NCI-H460 (cell line): ENCODE data around the gene FAM193A. TPM values are rescaled to one million over a fixed set of nuclear protein-coding genes. Genes with fewer than 3 reads are reported as not detected.

Source experiments
- DNase-seq: peaks from one replicate; pipeline ENCODE4 v3.0.0-alpha.2; 2016; ENCODE audit warnings: low read depth; ENCODE audit errors: extremely low read depth
- polyA plus RNA-seq: library from polyadenylated mRNA; depleted of rRNA; stranded (reverse); fragments of >200 nt; gene quantifications from 2 replicates; pipeline ENCODE4 v1.2.3, GENCODE V29; 2014; cell fraction: nucleus; rRNA removed
- total RNA-seq: library from RNA; depleted of rRNA; stranded (reverse); fragments of >200 nt; shearing (Covaris generic); gene quantifications from 2 replicates; pipeline ENCODE4 v1.2.3, GENCODE V29; 2014; rRNA removed

Gene FAM193A, protein sequence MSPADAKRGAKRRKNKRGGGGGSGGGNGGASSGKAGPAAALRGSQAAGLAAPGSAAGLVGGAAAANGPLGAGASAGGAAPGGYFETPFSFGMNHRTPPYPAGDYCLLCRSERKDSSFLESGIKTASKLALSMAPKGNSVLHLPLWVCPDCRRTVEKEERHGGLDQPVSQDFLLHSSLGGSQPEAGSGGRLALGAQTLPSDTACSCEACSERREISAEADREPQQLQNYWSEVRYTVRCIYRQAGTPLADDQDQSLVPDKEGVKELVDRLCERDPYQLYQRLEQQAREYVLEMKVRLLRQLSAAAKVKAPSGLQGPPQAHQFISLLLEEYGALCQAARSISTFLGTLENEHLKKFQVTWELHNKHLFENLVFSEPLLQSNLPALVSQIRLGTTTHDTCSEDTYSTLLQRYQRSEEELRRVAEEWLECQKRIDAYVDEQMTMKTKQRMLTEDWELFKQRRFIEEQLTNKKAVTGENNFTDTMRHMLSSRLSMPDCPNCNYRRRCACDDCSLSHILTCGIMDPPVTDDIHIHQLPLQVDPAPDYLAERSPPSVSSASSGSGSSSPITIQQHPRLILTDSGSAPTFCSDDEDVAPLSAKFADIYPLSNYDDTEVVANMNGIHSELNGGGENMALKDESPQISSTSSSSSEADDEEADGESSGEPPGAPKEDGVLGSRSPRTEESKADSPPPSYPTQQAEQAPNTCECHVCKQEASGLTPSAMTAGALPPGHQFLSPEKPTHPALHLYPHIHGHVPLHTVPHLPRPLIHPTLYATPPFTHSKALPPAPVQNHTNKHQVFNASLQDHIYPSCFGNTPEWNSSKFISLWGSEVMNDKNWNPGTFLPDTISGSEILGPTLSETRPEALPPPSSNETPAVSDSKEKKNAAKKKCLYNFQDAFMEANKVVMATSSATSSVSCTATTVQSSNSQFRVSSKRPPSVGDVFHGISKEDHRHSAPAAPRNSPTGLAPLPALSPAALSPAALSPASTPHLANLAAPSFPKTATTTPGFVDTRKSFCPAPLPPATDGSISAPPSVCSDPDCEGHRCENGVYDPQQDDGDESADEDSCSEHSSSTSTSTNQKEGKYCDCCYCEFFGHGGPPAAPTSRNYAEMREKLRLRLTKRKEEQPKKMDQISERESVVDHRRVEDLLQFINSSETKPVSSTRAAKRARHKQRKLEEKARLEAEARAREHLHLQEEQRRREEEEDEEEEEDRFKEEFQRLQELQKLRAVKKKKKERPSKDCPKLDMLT (N-terminal part only)
- total RNA-seq = 9.8 and 12.2 TPM in 2 replicates
- 6.7 and 10.1 TPM in 2 replicates for polyA plus RNA-seq

DNA sequence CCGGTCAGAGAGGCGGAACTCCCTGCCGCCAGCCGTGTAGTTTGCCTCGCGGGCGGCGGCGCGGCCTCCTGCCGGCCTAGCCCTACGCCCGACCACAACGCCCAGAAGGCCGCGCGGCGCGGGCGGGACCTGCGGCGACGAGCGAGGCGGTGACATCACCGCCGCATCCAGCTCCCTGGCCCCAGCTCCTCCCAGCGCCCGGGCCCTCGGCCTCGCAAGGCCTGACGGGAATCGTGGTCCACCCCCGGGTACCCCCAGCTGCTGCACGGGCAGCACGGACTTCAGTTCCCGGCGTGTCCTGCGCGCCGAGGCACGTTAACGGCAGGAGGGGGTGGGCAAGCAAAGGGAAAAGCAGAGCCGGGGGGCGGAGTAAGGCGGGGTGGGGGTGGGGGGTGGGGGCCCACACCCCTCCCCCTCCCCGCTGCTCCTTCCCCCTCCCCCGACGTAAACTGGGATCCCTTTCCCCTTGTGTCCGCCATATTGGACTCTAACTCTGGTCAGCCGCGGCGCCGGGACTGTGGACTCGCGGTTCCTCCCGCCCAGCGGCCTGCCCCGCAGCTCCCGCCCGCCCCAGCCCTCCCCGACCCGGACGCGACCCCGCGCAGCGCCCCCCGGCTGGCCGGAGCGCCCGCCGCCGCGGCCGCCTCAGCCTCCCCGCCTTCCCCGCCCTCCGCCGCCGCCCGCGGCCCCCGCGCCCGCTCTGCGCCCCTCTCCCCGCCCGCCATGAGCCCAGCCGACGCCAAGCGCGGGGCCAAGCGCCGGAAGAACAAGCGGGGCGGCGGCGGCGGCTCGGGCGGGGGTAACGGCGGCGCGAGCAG, at the start of gene FAM193A:
Gene FAM193A, plus strand, starts transcription at position 455 of the 818 bp plus-strand sequence. Its CDS starts 269 bp downstream, at position 724.
- DNase-seq = peak; percentile 98

DNA sequence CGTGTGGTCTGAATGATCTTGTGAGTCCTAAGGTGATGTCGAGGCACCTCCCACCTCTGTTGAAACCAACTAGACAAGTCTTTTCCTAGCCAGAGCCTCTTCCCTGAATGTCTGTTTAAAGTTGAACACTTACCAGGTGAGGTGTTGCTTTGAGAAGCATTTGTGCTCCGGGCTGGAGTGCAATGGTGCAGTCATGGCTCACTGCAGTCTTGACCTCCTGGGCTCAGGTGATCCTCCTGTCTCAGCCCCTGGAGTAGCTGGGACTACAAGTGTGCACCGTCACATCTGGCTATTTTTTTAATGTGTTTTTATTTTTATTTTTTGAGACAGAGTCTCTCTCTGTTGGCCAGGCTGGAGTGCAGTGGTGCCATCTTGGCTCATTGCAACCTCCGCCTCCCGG, 49.5 kb upstream of the FAM193A start:
- no peak for DNase-seq

DNA sequence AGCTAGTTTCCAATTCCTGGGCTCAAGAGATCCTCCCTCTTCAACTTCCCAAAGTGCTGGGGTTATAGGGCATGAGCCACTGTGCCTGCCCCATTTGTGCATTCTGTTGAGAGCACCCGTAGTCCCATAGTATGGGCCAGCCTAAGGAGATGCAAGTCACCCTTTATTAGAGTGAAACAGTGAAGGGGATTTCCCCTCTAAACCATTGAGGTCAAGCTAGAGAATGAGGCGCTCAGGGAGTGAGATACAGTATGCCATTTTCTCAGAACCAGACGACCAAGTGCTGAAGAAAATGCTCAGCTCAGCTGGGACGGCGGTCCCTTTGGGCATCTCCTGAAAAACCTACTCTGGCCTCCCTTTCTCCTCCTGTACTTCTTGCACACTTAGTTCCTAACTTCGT, 48.8 kb upstream of the FAM193A start:
- no peak for DNase-seq

DNA sequence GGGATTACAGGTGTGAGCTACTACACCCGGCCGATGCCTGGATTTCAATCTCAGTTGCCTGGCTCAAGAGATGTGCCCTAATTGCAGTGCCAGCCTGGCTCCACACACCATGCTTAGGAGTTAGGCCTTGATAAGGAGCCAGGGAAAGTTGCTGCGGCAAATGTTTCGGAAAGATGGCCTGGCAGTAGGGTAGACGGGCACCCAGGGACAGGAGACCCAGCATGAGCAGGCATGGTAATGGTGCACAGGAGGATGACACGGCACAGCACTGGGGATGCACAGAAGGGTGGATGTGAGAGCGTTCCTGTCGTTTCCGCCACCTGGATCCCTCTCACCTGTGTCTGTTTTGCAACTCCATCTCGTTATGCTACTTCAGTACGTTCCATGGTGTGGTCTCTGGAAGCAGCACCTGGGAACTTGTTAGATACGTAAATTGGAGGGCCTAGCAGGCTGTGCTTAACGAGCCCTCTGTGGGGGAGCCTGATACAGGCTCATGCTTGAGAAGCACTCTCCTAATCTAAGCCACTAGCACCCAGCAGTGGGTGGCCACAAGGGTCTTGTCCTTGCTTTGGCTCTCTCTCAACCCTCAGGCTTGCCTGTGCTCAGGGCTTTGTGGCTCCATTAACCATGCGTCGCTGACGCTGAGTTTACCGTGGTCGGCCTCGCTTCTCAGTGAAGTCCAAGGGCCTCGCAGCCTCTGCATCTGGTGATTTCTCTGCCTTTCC, 47.2 kb upstream of the FAM193A start:
- DNase-seq = no peak

DNA sequence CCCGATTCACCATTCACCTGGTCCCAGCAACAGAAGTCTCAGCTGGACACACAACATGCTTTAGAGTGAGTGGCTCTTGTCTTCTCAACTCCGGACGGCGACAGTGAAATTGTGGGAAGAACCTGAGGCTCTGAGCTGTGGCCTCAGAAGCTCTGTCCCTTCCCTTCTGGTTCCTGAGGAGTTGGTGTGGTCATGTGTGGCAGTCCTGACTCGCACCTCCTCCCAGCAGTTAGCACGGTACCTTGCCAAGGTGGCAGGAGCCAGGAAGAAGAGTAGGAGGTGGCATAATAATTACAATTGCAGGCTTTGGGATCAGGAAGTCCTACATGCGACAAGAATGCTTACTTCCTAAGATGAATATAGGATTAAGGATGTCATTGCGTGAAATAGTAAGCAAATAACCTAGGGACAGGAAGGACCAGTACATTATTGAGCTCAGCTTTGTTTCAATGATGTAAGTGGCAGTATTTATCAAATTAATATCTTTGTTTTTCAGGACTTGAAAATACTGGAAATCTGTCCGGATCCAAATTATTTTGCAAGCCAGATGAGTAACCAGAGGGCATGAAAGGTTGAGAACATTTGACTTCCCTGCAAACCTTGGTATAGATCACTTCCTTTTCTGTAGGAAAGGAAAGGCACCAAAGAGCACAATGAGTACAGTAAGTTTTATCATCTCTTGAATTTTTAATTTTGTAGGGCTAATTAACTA, 46.5 kb upstream of the FAM193A start:
- DNase-seq = peak; percentile 1

DNA sequence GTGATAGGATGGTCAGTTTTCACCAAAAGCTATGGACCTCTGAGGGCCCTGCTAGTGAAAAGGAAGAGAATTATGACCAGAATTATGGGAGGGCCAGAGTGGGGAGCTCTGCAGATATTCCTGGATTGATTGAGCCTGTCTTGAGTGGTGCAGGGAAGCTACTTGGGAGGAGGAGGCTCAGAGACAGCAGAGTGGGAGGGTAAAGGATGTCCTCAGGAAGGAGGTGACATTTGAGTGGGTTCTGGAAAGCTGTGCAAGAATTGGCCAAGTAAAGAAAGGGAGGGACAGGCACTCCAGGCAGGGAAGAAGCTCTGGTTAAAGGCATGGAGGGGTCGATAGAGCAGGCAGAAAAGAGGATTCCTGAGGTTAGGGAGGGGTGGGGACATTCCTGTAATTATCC, 43.5 kb upstream of the FAM193A start:
- DNase-seq = no peak

DNA sequence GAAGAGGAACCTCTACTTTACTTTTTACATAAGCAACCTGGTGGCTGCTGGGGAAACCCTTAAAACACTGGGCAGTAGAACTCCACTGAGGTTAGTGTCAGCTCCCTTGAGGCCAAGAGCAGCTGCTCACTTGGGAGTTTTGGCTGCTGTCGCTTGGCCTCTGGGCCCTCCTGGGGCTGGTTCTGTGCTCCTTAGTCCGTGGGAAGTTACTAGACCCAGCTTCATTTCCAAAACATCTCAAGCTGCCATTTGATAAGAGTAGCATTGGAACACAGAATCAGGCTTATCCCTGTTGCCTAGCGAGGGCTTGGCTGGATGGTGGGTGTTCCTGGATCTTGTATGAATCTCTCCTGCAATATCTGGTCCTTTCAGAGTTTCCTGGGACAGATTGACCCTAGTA, 41.5 kb upstream of the FAM193A start:
- DNase-seq = no peak

DNA sequence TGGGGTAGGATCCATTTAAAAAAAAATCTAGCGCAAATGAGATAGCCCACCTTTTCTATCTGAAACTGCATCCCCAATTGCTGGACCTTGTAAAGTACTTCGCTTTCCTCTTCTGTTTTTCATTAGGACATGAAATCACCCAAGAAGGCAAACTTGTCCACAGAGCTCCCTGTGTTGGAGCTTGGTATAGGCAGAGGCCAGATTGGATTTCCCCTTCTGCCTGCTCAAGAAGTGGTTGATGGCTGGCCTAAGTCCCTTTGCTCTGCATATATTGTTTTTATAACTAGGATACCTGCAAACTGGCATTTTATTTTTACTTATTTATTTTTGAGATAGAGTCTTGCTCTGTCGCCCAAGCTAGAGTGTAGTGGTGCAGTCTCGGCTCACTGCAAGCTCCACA, 39.1 kb upstream of the FAM193A start:
- DNase-seq = no peak

DNA sequence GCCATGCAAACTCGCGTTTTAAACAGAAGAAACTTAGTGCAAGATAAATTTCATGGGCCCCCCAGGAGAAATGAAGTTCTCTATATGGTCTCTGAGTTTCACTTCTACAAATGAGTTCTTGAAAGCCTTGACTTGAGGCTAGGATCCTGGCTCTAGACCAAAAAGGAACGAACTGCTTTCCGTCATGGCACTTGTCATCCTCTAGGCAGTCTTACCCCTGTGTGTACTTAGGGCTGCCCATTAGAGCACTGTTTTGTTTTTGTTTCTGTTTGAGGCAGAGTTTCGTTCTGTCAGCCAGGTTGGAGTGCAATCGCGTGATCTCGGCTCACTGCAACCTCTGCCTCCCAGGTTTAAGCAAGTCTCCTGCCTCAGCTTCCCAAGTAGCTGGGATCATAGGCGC, 38.5 kb upstream of the FAM193A start:
- DNase-seq = no peak

DNA sequence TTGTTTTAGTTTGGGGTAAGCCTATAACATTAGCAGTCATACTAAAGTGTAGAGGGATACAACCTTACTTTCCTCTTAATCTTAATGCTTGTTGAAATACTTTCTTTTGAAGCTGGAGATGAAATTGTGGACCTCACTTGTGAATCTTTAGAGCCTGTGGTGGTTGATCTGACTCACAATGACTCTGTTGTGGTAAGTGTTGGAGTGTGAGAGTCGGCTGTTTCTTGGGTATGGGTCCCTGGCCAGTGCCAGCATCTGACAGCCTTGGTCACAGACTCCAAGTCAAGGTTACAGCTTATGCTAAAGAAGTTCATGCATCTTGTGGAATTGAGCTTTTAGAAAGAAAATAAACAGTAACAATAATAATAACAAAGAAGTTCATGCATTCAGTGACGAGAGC, 35.9 kb upstream of the FAM193A start:
- no peak for DNase-seq

DNA sequence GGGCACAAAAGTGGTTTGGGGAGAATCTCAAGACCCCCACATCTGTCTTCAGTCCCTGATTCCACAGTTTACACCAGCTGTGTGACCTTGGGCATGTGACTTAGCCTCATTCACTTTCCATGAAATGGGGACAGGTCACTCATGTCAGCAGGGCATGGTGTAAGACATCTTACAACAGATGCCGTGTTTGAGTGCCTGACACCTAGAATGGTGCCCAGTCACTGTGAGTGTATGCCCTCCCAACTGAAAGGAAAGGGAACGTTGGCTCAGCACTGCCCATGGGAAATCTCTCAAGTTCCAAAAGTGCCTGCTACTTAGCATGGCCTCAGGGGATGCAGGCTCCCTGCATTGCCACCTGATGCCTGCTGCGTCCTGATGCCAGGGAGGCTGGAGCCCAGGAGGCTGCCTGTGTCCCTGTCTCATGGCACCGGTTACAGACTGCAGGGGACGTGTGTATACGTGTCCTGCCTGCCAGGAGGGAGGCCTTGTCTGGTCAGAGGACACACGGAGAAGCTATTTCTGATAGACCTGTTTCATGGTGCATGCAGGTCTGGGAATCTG, 35.3 kb upstream of the FAM193A start:
- no peak for DNase-seq

DNA sequence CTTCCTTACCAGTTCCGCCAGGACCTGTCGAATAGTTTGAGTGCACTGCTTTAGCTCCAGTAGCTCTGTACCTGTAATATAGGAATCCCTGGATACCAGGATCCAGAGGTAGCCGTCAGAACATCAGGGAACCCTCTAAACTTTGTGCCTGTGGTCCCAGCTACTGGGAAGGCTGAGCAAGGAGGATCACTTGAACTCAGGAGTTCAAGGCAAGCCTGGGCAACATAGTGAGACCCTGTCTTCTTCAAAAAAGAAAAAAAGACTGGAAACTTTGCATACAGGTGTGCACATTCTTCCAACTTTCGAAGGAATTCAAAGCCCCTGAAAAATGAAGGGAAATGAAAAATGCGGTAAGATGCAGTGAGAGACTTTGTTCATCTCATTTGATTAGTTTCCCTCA, 32.6 kb upstream of the FAM193A start:
- DNase-seq = no peak

DNA sequence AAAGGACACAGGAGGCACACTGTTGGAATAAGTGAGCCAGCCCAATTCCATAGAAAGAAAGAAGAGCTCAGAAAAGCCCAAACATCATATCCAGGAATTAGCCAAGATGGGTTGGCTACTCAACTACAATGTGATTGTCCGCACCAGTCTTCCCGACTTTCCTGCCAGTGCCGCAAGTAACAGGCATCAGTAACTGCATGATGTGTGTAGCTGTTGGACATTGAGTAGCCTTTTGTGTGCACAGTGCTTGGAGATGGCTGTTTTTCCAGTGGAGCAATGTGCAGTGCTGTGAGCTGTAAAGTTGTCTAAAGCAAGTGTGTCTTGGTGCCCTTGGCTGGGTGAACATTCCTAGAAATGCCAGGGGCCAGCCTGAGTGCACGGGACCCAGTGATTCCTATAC, 29.2 kb upstream of the FAM193A start:
- DNase-seq = no peak

DNA sequence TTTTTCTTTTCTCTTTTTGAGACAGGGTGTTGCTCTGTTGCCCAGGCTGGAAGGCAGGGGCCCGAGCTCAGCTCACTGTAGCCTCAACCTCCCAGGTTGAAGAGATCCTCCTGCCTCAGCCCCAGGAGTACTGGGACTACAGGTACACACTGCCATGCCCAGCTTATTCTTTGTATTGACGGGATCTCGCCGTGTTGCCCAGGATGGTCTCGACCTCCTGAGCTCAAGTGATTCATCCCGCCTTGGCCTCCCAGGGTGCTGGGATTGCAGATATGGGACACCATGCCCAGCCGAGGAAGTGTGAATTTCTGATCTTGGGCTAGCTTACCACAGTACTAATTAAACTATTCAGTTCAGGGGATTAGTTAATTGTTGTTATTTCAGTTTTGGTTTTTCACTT, 28.6 kb upstream of the FAM193A start:
- no peak for DNase-seq

DNA sequence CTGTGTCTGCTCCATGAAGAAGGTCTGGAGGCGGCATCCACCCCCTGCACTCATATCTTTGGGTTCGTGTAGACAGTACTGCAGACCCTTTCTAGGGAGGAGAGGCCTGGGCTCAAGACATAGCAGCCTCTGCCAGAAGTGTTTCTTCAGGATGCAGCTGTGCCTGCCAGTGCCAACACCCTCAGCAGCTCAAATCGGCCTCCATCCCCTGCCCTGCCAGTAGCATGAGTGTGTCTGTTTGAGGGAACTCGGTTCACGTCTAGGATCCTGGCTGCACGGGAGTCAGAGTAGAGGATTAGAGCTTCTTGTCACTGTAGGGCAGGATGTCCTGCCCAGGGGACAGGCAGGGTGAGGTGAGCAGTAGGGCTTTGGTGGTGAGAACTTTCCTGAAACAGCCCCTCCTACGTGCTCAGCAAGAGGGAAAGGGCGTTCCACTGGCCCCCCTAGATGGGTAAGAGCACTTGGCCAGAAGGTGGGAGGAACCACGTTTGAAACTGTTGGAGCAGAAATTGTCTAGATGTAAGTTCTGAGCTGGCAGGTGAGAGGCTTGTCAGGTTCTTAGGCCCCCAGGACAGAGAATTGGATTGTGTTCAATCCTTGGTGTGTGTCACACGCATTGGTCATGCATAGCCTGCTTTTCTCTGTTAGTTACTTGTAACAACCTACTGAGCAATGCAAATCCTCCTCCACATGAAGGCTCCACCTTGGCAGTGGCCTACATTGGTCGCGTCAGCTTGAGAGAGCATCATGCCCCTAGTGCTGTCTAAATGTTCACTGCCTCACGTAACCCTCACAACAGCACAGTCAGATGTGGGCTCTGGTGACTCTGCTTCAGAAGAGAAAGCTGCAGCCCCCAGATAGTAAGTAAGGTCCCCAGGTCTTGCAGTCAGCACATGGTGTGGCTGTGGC, 25.8 kb upstream of the FAM193A start:
- DNase-seq = no peak

DNA sequence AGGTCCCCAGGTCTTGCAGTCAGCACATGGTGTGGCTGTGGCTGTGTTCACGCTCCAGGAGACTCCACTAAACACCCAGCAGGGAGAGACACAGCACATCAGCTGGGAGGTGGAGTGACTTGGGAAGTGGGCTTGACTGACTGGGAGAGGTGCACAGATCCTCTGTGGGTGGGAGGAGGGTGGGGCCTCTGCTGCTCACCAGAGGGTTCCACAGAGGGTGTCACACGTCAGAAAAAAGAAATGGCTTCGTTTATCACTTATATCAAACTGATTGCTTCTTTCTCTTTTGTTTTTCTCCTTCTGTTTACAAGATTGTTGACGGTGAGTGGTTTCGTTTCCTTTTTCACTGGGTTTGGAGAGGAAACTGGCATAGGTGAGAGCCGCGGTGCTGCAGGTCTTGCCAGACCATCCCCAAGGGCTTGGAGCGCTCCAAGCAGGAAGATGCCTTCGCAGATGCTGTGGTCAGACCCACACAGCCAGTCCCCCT, 24.8 kb upstream of the FAM193A start:
- DNase-seq = no peak
